ENCODE results near the gene ASXL2.

GRCh38 chr2:25743132-25743830, 135.0 kb downstream of the ASXL2 start:
- TF ChIP-seq POLR2A (IDR thresholded peaks at IDR 0.05) (no peak), CTCF (IDR thresholded peaks at IDR 0.05) (no peak), EP300 (IDR thresholded peaks at IDR 0.05) (no peak), POLR2AphosphoS5 (IDR thresholded peaks at IDR 0.05) (no peak)

Data from suprapubic skin (tissue), 4 donors.